ENCODE measurements around the gene PITPNB. TPM values are rescaled to one million over a fixed set of nuclear protein-coding genes. Genes with fewer than 3 reads are reported as not detected.
A peak's percentile ranks its signal among the peaks of the same experiment; 100 is the strongest.

The PITPNB gene
- total and polyA plus RNA-seq, 3 donors from 2014 or later: 39.9 to 49.4 (median 41.9) TPM

- Histone ChIP-seq H3K36me3 (ENCODE audit: low read depth, missing control alignments) (no peaks in the 10 kb centered on the region), H3K27ac (peak overlapping the region; percentile 35 to 96), H3K27me3 (no peaks in the 10 kb centered on the region), H3K4me1 (peaks cover 69% of the 10 kb centered on the region), H3K9me3 (no peaks in the 10 kb centered on the region), H3K4me3 (no peak overlapping the region)
- intact Hi-C loops (cut with DNase I; ENCODE audit: low total_unique reads): no loop called here
- WGBS, 2 donors: 83 to 84% methylated on average over 2 of the region's 2 CpGs
- DNase-seq: no peak
- TF ChIP-seq POLR2A (IDR thresholded peaks at IDR 0.05) (no peak), CTCF (IDR thresholded peaks at IDR 0.05) (no peak)
These were observed 48.5 kb downstream of the PITPNB start for GRCh38 chr22:27870234-27871191.

GRCh38 chr22:27868732-27869282 is 50.2 kb downstream of the PITPNB start:
- 61 to 69% methylated on average over 6 of the region's 6 CpGs for WGBS, 2 donors
- H3K27me3 ChIP-seq: no peaks in the 10 kb centered on the region
- H3K36me3 ChIP-seq (ENCODE audit: low read depth, missing control alignments): no peaks in the 10 kb centered on the region
- no peaks in the 10 kb centered on the region for H3K9me3 ChIP-seq
- H3K4me1 ChIP-seq: peaks cover 57% of the 10 kb centered on the region
- intact Hi-C loops (cut with DNase I; ENCODE audit: low total_unique reads): no loop called here
- no peak for DNase-seq
- H3K27ac ChIP-seq: peak overlapping the region; percentile 95 to 96
- H3K4me3 ChIP-seq: no peak overlapping the region
- TF ChIP-seq POLR2A (IDR thresholded peaks at IDR 0.05) (no peak), CTCF (IDR thresholded peaks at IDR 0.05) (no peak)

- TF ChIP-seq CTCF (IDR thresholded peaks at IDR 0.05) (no peak), POLR2A (IDR thresholded peaks at IDR 0.05) (no peak)
- 60 to 77% methylated on average over 5 of the region's 5 CpGs for WGBS, 2 donors
- H3K27ac ChIP-seq: peak overlapping the region; percentile 95 to 96
- no peaks in the 10 kb centered on the region for H3K36me3 ChIP-seq (ENCODE audit: low read depth, missing control alignments)
- H3K9me3 ChIP-seq: no peaks in the 10 kb centered on the region
- no peak overlapping the region for H3K4me3 ChIP-seq
- H3K4me1 ChIP-seq: peaks cover 50% of the 10 kb centered on the region
- intact Hi-C loops (cut with DNase I; ENCODE audit: low total_unique reads): no loop called here
- no peaks in the 10 kb centered on the region for H3K27me3 ChIP-seq
- DNase-seq: no peak
These were observed 50.9 kb downstream of the PITPNB start for GRCh38 chr22:27867953-27868731.

GRCh38 chr22:27867085-27867952 is 51.7 kb downstream of the PITPNB start:
- no peaks in the 10 kb centered on the region for H3K36me3 ChIP-seq (ENCODE audit: low read depth, missing control alignments)
- H3K27me3 ChIP-seq: no peaks in the 10 kb centered on the region
- no peaks in the 10 kb centered on the region for H3K9me3 ChIP-seq
- no peak overlapping the region for H3K4me3 ChIP-seq
- H3K4me1 ChIP-seq: peaks cover 47% of the 10 kb centered on the region
- TF ChIP-seq POLR2A (IDR thresholded peaks at IDR 0.05): no peak
- TF ChIP-seq CTCF (IDR thresholded peaks at IDR 0.05): no peak
- 34 to 37% methylated on average over 4 of the region's 4 CpGs for WGBS, 2 donors
- H3K27ac ChIP-seq: peak overlapping the region; percentile 95 to 96
- intact Hi-C loops (cut with DNase I; ENCODE audit: low total_unique reads): no loop called here
- no peak for DNase-seq

All from testis (tissue), 3 donors.